Trophoblast cell (in vitro differentiated cells and primary cell): Measurements from ENCODE around the gene SURF1.

Experiments
- DNase-seq, 2 donors: peaks; one replicate each; pipeline ENCODE4 v3.0.0-alpha.2; 2016
- H2AFZ ChIP-seq: 2 replicates; pipeline ENCODE4 v1.6.1; 2013; ENCODE audit warnings: low read length, moderate library complexity, mild to moderate bottlenecking; ENCODE audit not compliant: insufficient read depth, poor library complexity
- H2AK5ac ChIP-seq: 2 replicates; pipeline ENCODE4 v1.6.1; 2013; ENCODE audit warnings: mild to moderate bottlenecking, low read length
- H2BK120ac ChIP-seq: 2 replicates; pipeline ENCODE4 v1.6.1; 2013; ENCODE audit warnings: low read length, mild to moderate bottlenecking, moderate library complexity; ENCODE audit not compliant: insufficient read depth, poor library complexity
- H2BK12ac ChIP-seq: 2 replicates; pipeline ENCODE4 v1.6.1; 2013; ENCODE audit warnings: mild to moderate bottlenecking, low read length, moderate library complexity
- H2BK5ac ChIP-seq: 2 replicates; pipeline ENCODE4 v1.6.1; 2013; ENCODE audit warnings: low read length, low read depth, moderate library complexity, mild to moderate bottlenecking; ENCODE audit not compliant: poor library complexity
- H3K14ac ChIP-seq: 2 replicates; pipeline ENCODE4 v1.6.1; 2013; ENCODE audit warnings: mild to moderate bottlenecking, low read length
- H3K18ac ChIP-seq: 2 replicates; pipeline ENCODE4 v1.6.1; 2013; ENCODE audit warnings: mild to moderate bottlenecking, low read length
- H3K23ac ChIP-seq: 2 replicates; pipeline ENCODE4 v1.6.1; 2013; ENCODE audit warnings: low read length
- H3K27ac ChIP-seq: 2 replicates; pipeline ENCODE4 v1.5.1; 2013; ENCODE audit warnings: low read depth, mild to moderate bottlenecking, inconsistent platforms, low read length, moderate library complexity
- H3K27me3 ChIP-seq: 2 replicates; pipeline ENCODE4 v1.6.1; 2013; ENCODE audit warnings: inconsistent platforms, mild to moderate bottlenecking, low read length, moderate library complexity; ENCODE audit not compliant: insufficient read depth
- H3K36me3 ChIP-seq, 2 experiments: 1 replicate in 1 of 2; 2 replicates in 1 of 2; pipeline ENCODE4 v1.6.1; 2013; ENCODE audit warnings: low read length in 2 of 2, mild to moderate bottlenecking in 2 of 2, moderate library complexity in 1 of 2; ENCODE audit not compliant: insufficient read depth in 2 of 2, control insufficient read depth in 1 of 2
- H3K4ac ChIP-seq: 2 replicates; pipeline ENCODE4 v1.6.1; 2013; ENCODE audit warnings: low read depth, mild to moderate bottlenecking, low read length, moderate library complexity
- H3K4me1 ChIP-seq, 2 experiments: 1 replicate in 1 of 2; 2 replicates in 1 of 2; pipeline ENCODE4 v1.6.1; 2013; ENCODE audit warnings: low read length in 2 of 2, mild to moderate bottlenecking in 2 of 2, moderate library complexity in 1 of 2; ENCODE audit not compliant: insufficient read depth in 2 of 2, control insufficient read depth in 1 of 2
- H3K4me2 ChIP-seq: 2 replicates; pipeline ENCODE4 v1.6.1; 2013; ENCODE audit warnings: inconsistent platforms, mild to moderate bottlenecking, low read length, moderate library complexity
- H3K4me3 ChIP-seq: 2 replicates; pipeline ENCODE4 v1.5.1; 2013; ENCODE audit warnings: mild to moderate bottlenecking, low read depth, low read length, inconsistent platforms
- H3K79me1 ChIP-seq: one replicate; pipeline ENCODE4 v1.6.1; 2013; ENCODE audit warnings: low read length
- H3K79me2 ChIP-seq: 2 replicates; pipeline ENCODE4 v1.6.1; 2013; ENCODE audit warnings: low read length, mild to moderate bottlenecking; ENCODE audit not compliant: control insufficient read depth, insufficient read depth, poor library complexity
- H3K9ac ChIP-seq: 2 replicates; pipeline ENCODE4 v1.6.1; 2013; ENCODE audit warnings: mild to moderate bottlenecking, low read length
- H3K9me3 ChIP-seq: 2 replicates; pipeline ENCODE4 v1.6.1; 2013; ENCODE audit warnings: low read depth, mild to moderate bottlenecking, control low read depth, inconsistent platforms, low read length; ENCODE audit not compliant: insufficient read depth
- H4K12ac ChIP-seq: 2 replicates; pipeline ENCODE4 v1.6.1; 2013; ENCODE audit warnings: low read depth, mild to moderate bottlenecking, low read length, moderate library complexity
- H4K8ac ChIP-seq: 2 replicates; pipeline ENCODE4 v1.6.1; 2013; ENCODE audit warnings: low read depth, mild to moderate bottlenecking, low read length, moderate library complexity
- H4K91ac ChIP-seq: one replicate; pipeline ENCODE4 v1.6.1; 2013; ENCODE audit warnings: low read depth, mild to moderate bottlenecking, low read length, moderate library complexity
- WGBS: extraction: QIAGEN DNeasy Blood & Tissue Kit; methylation state at CpG from one replicate; pipeline ENCODE4 v1.1.7; 2013; ENCODE audit warnings: missing lambda C conversion rate; ENCODE audit not compliant: insufficient read length, insufficient coverage; ENCODE audit errors: extremely low coverage; 5-methylcytosine and 5-hydroxymethylcytosine counted together

SURF1 gene

DNA sequence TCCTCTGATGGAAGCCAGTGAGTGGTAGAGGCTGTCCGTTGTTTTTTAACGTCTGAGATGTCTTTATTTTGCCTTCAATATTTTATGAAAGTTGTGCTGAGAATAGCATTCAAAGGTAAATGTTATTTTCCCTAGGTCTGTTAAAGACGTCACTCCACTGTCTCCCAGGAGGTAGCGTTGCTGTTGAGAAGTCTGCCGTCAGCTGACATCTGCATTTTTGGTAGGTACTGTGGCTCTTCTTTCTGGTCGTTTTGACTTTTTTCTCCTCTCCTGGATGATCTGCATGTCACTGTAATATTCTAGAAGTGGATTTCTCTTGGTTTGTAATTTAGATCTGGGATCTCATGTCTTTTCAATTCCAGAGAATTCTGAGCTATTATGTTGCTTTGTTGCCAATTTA lies 46.7 kb downstream of the SURF1 start:
- no peak overlapping the region for H4K12ac ChIP-seq
- no peak overlapping the region for H3K4me3 ChIP-seq
- H3K18ac ChIP-seq = no peak overlapping the region
- H2BK5ac ChIP-seq = no peak overlapping the region
- no peak overlapping the region for H4K8ac ChIP-seq
- no peak overlapping the region for H3K4ac ChIP-seq
- H3K4me1 ChIP-seq = no peaks in the 10 kb centered on the region
- no peak overlapping the region for H2AK5ac ChIP-seq
- no peak overlapping the region for H3K9ac ChIP-seq
- no peak overlapping the region for H2BK120ac ChIP-seq
- no peak overlapping the region for H2AFZ ChIP-seq
- no CpG with 5 or more reads among the region's 6 CpGs for WGBS
- H3K23ac ChIP-seq = no peak overlapping the region
- H2BK12ac ChIP-seq = no peak overlapping the region
- H3K27ac ChIP-seq = no peak overlapping the region
- no peaks in the 10 kb centered on the region for H3K79me1 ChIP-seq
- peaks cover 3% of the 10 kb centered on the region for H3K9me3 ChIP-seq
- H3K14ac ChIP-seq = no peak overlapping the region
- H4K91ac ChIP-seq = no peak overlapping the region
- no peak for DNase-seq
- no peaks in the 10 kb centered on the region for H3K27me3 ChIP-seq
- no peaks in the 10 kb centered on the region for H3K79me2 ChIP-seq
- H3K36me3 ChIP-seq = no peaks in the 10 kb centered on the region
- H3K4me2 ChIP-seq = no peak overlapping the region

DNA sequence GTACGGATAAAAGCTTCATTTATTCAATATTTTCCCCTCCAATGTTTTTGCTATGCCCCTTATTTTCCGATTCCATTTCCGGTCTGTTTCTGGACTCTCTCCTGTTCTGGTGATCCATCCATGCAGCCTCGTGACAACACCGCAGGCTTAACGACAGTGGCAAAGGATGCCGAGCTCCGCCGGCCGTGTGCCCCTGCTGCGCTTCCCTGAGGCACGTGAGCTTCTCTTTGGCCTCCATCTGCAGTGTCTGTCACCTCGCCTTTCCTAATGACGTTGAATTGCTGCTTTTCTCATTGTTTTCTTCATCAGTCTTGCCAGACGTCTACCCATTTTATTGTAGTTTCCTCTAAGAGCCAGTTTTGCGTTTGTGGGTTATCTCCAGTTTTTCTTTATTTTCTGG lies 49.0 kb downstream of the SURF1 start:
- DNase-seq = no peak
- Histone ChIP-seq H2BK12ac (no peak overlapping the region), H3K79me2 (no peaks in the 10 kb centered on the region), H3K18ac (no peak overlapping the region), H4K8ac (no peak overlapping the region), H3K4me2 (no peak overlapping the region), H3K23ac (no peak overlapping the region), H4K12ac (no peak overlapping the region), H3K9ac (no peak overlapping the region), H3K4ac (no peak overlapping the region), H3K14ac (no peak overlapping the region), H3K4me1 (no peaks in the 10 kb centered on the region), H3K4me3 (no peak overlapping the region), H3K27ac (no peak overlapping the region), H4K91ac (no peak overlapping the region), H3K9me3 (peaks cover 3% of the 10 kb centered on the region), H2BK5ac (no peak overlapping the region), H2AFZ (no peak overlapping the region), H3K79me1 (no peaks in the 10 kb centered on the region), H2BK120ac (no peak overlapping the region), H2AK5ac (no peak overlapping the region), H3K27me3 (no peaks in the 10 kb centered on the region), H3K36me3 (no peaks in the 10 kb centered on the region)
- WGBS = no CpG with 5 or more reads among the region's 16 CpGs

DNA sequence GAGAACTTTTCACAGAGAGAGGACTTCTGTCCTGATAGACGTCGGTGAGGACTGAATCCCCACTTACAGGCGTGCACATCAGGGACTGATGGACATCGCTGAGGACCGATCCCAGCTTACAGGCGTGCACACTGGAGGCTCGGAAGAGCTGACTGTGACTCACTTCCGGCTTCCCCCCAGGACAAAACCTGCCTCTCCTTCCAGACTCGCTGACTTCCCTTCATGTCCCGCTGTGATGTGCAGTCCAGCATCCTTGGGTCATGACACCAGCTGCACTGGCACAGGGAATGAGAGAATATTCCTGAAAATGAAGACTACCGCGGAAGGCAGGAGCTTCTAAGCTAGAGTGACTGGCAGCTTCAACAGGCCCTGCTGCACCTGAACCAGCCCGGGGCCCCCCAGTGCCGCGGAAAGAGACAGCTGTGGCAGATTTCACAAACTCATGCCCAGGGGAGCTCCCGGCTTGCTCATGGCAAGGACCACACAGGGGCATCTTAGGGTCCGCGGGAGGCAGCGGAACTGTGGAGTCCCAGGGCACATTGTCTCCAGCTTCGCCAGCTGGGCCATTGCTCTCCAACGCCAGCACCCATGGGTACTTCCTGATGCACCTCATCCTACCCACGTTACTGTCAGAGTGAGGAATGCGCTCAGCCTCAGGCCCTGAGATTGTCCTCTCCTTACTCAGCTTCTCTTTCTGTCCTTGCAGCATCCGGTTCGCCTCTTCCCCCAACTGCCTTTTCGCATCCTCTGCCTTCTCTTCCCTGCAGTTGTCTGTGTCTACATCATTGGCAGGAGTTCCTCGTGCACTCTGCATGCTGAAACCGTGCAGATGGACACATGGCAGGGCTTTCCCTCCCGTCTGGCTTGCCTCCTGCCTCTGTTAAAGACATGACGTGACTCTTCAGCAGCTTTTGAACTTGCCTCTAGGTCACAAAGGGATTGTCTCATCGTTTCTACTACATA lies 49.8 kb downstream of the SURF1 start:
- Histone ChIP-seq H3K14ac (no peak overlapping the region), H3K27me3 (no peaks in the 10 kb centered on the region), H4K91ac (no peak overlapping the region), H3K23ac (no peak overlapping the region), H3K18ac (no peak overlapping the region), H4K8ac (no peak overlapping the region), H3K4me2 (no peak overlapping the region), H3K4me1 (no peaks in the 10 kb centered on the region), H4K12ac (no peak overlapping the region), H2AK5ac (no peak overlapping the region), H2BK120ac (no peak overlapping the region), H3K36me3 (no peaks in the 10 kb centered on the region), H3K27ac (no peak overlapping the region), H3K9me3 (peaks cover 5% of the 10 kb centered on the region), H3K4ac (no peak overlapping the region), H2BK12ac (no peak overlapping the region), H3K79me2 (no peaks in the 10 kb centered on the region), H3K4me3 (peak overlapping the region; percentile 5), H3K9ac (no peak overlapping the region), H2BK5ac (no peak overlapping the region), H2AFZ (no peak overlapping the region), H3K79me1 (no peaks in the 10 kb centered on the region)
- WGBS = no CpG with 5 or more reads among the region's 31 CpGs
- DNase-seq = no peak

DNA sequence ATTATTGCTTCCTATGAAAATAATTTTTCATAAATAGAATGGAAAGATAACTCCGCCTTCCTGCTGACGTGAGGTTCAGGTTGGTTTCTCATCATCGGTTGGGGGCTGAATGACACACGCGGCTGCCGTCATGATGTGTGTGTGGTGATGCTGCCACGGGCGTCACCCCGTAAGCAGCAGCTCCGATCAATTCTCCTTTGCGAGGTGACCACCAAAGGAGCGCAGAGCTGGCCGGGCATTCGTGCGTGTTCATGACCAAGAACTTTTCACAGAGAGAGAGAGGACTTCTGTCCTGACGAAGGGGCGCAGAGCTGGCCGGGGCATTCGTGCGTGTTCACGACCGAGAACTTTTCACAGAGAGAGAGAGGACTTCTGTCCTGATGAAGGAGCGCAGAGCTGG lies 50.6 kb downstream of the SURF1 start:
- Histone ChIP-seq H2BK120ac (no peak overlapping the region), H2BK5ac (no peak overlapping the region), H2AK5ac (no peak overlapping the region), H3K9me3 (peaks cover 7% of the 10 kb centered on the region), H2AFZ (no peak overlapping the region), H3K9ac (no peak overlapping the region), H3K27me3 (no peaks in the 10 kb centered on the region), H2BK12ac (no peak overlapping the region), H3K4me3 (no peak overlapping the region), H4K8ac (no peak overlapping the region), H3K79me1 (no peaks in the 10 kb centered on the region), H3K79me2 (no peaks in the 10 kb centered on the region), H3K18ac (no peak overlapping the region), H3K4ac (no peak overlapping the region), H3K4me2 (no peak overlapping the region), H3K23ac (no peak overlapping the region), H4K91ac (no peak overlapping the region), H3K4me1 (no peaks in the 10 kb centered on the region), H3K14ac (no peak overlapping the region), H4K12ac (no peak overlapping the region), H3K36me3 (no peaks in the 10 kb centered on the region), H3K27ac (no peak overlapping the region)
- no peak for DNase-seq
- WGBS = no CpG with 5 or more reads among the region's 23 CpGs
